ENCODE measurements around the gene SOCS1. TPM values are rescaled to one million over a fixed set of nuclear protein-coding genes. Genes with fewer than 3 reads are reported as not detected.

The SOCS1 gene
- total RNA-seq, 6 experiments from 2014 or later = 0.88 to 26.6 (median 10.9) TPM

- no peak overlapping the region for H3K27ac ChIP-seq
- H3K36me3 ChIP-seq = no peaks in the 10 kb centered on the region
- intact Hi-C loops (cut with DNase I) = no loop called here
- H3K9me3 ChIP-seq = no peaks in the 10 kb centered on the region
- WGBS (ENCODE audit: insufficient coverage, low coverage, low lambda C conversion rate, missing lambda C conversion rate) = 57% methylated on average over 8 of the region's 16 CpGs
- DNase-seq (no peak), ATAC-seq (peak; percentile 6 to 42 (median 22))
- H3K4me3 ChIP-seq = no peak overlapping the region
- H3K27me3 ChIP-seq = no peaks in the 10 kb centered on the region
- no peaks in the 10 kb centered on the region for H3K4me1 ChIP-seq
- TF ChIP-seq POLR2A (IDR thresholded peaks at IDR 0.05) (no peak), CTCF (IDR thresholded peaks at IDR 0.05) (no peak)
Observed at GRCh38 chr16:11211977-11212797, 43.8 kb downstream of the SOCS1 start.

- TF ChIP-seq CTCF (IDR thresholded peaks at IDR 0.05) = no peak
- no peak for TF ChIP-seq POLR2A (IDR thresholded peaks at IDR 0.05)
- 52% methylated on average over 11 of the region's 16 CpGs for WGBS (ENCODE audit: insufficient coverage, low coverage, low lambda C conversion rate, missing lambda C conversion rate)
- no peak overlapping the region for H3K4me3 ChIP-seq
- ATAC-seq = peak in 3 of 4 donors; percentile 11 to 23 (median 19)
- peak in 1 of 3 donors; percentile 36 for DNase-seq
- no peak overlapping the region for H3K27ac ChIP-seq
- intact Hi-C loops (cut with DNase I) = no loop called here
- no peaks in the 10 kb centered on the region for H3K36me3 ChIP-seq
- no peaks in the 10 kb centered on the region for H3K9me3 ChIP-seq
- H3K27me3 ChIP-seq = no peaks in the 10 kb centered on the region
- H3K4me1 ChIP-seq = peaks cover 0 to 6% (median 2%) of the 10 kb centered on the region in 4 donors
Observed at GRCh38 chr16:11211061-11211976, 44.7 kb downstream of the SOCS1 start.

- Histone ChIP-seq H3K27me3 (no peaks in the 10 kb centered on the region), H3K9me3 (no peaks in the 10 kb centered on the region), H3K27ac (no peak overlapping the region), H3K4me3 (no peak overlapping the region), H3K4me1 (peaks cover 0 to 17% (median 8%) of the 10 kb centered on the region in 4 donors), H3K36me3 (no peaks in the 10 kb centered on the region)
- no peak for ATAC-seq
- 79% methylated on average over 10 of the region's 11 CpGs for WGBS (ENCODE audit: insufficient coverage, low coverage, low lambda C conversion rate, missing lambda C conversion rate)
- intact Hi-C loops (cut with DNase I) = no loop called here
- TF ChIP-seq CTCF (IDR thresholded peaks at IDR 0.05) (no peak), POLR2A (IDR thresholded peaks at IDR 0.05) (no peak)
- DNase-seq = no peak
Observed at GRCh38 chr16:11210260-11210659, 45.7 kb downstream of the SOCS1 start.

- Histone ChIP-seq H3K36me3 (no peaks in the 10 kb centered on the region), H3K4me1 (peaks cover 0 to 26% (median 11%) of the 10 kb centered on the region in 4 donors), H3K4me3 (no peak overlapping the region), H3K27me3 (no peaks in the 10 kb centered on the region), H3K27ac (no peak overlapping the region), H3K9me3 (no peaks in the 10 kb centered on the region)
- ATAC-seq (no peak), DNase-seq (no peak)
- no peak for TF ChIP-seq CTCF (IDR thresholded peaks at IDR 0.05)
- no peak for TF ChIP-seq POLR2A (IDR thresholded peaks at IDR 0.05)
- 58% methylated on average over 4 of the region's 9 CpGs for WGBS (ENCODE audit: insufficient coverage, low coverage, low lambda C conversion rate, missing lambda C conversion rate)
- intact Hi-C loops (cut with DNase I) = loop anchor here in 1 of 2 donors (10.0 kb wide), 1 partner anchor 46 kb away; the partner anchor contains the start of gene SOCS1
Observed at GRCh38 chr16:11208916-11209665, 46.9 kb downstream of the SOCS1 start.

Measured in right lobe of liver (tissue), 6 donors.